Transverse colon (tissue), 4 donors: Measurements from ENCODE around the gene SLC26A9. TPM values are rescaled to one million over a fixed set of nuclear protein-coding genes. Genes with fewer than 3 reads are reported as not detected.

Source experiments
- DNase-seq: peaks from one replicate; pipeline ENCODE4 v3.0.0-alpha.2; 2019
- H3K27ac ChIP-seq, 4 donors: fragments of 200-600 bp; sonication (generic); 2 replicates each; pipeline ENCODE4 v1.5.1; 2016 to 2018; ENCODE audit warnings: inconsistent platforms in 4 of 4
- H3K27me3 ChIP-seq: fragments of 200-600 bp; sonication (generic); 2 replicates; pipeline ENCODE4 v1.5.1; 2017; ENCODE audit warnings: inconsistent platforms
- H3K36me3 ChIP-seq, 4 donors: fragments of 200-600 bp; sonication (generic); 2 replicates each; pipeline ENCODE4 v1.5.1; 2017 to 2019; ENCODE audit warnings: inconsistent platforms in 4 of 4
- H3K4me1 ChIP-seq, 4 donors: fragments of 200-600 bp; sonication (generic); 2 replicates each; pipeline ENCODE4 v1.5.1; 2017 to 2020; ENCODE audit warnings: inconsistent platforms in 4 of 4
- H3K4me3 ChIP-seq, 4 donors: fragments of 200-600 bp; sonication (generic); 1 replicate in 1 of 4; 2 replicates in 3 of 4; pipeline versions ENCODE4 v1.5.1 to v1.6.1; 2017 to 2019; ENCODE audit warnings: inconsistent platforms in 4 of 4
- H3K9me3 ChIP-seq, 2 donors: fragments of 200-600 bp; sonication (generic); 2 replicates each; pipeline ENCODE4 v1.5.1; 2017 to 2019; ENCODE audit warnings: inconsistent platforms in 2 of 2
- CTCF ChIP-seq, 5 experiments: fragments of 200-600 bp in 3 of 5; fragments of 450-650 bp in 2 of 5; sonication (generic) in 3 of 5; IDR thresholded peaks; 1 replicate in 2 of 5; 2 replicates in 3 of 5; pipeline ENCODE4 v1.5.1; 2016 to 2017; ENCODE audit warnings: antibody characterized with exemption in 5 of 5, inconsistent platforms in 3 of 5, mild to moderate bottlenecking in 2 of 5, moderate library complexity in 1 of 5
- EP300 ChIP-seq: sonication (generic); formaldehyde crosslinking; IDR thresholded peaks from one replicate; pipeline ENCODE4 v1.6.1; 2017; ENCODE audit warnings: antibody characterized with exemption, low read depth
- POLR2A ChIP-seq: fragments of 450-650 bp; IDR thresholded peaks from one replicate; pipeline ENCODE4 v1.6.1; 2016; ENCODE audit warnings: antibody characterized with exemption, mild to moderate bottlenecking, moderate library complexity
- POLR2AphosphoS5 ChIP-seq, 3 donors: sonication (generic); formaldehyde crosslinking; IDR thresholded peaks; one replicate each; pipeline ENCODE4 v1.6.1; 2016; ENCODE audit warnings: antibody characterized with exemption in 3 of 3
- WGBS, 2 donors: methylation state at CpG; one replicate each; pipeline ENCODE4 v1.1.5; 2018; ENCODE audit warnings: low coverage in 1 of 2; 5-methylcytosine and 5-hydroxymethylcytosine counted together
- in situ Hi-C, 4 donors: fragments of 200-750 bp; cut with MboI; loops; one replicate each; pipeline versions ENCODE4 v1.15.0 to v1.15.1; 2017; ENCODE audit warnings: low sequenced_read_pairs in 3 of 4, low pct_ligation_motif_present in 1 of 4, low pct_unique_long_range_greater_than_20kb in 1 of 4
- intact Hi-C: fragments of 100-400 bp; cut with DNase I; formaldehyde crosslinking; loops from one replicate; pipeline ENCODE4 v1.15.1; 2023; ENCODE audit warnings: low total_unique reads
- total RNA-seq, 4 donors: library from RNA; depleted of rRNA; stranded (reverse); fragments of >200 nt; gene quantifications; one replicate each; pipeline ENCODE4 v1.1.0, GENCODE V29; 2016

The SLC26A9 gene
- total RNA-seq: not detected

- H3K36me3 ChIP-seq: no peaks in the 10 kb centered on the region
- no peaks in the 10 kb centered on the region for H3K9me3 ChIP-seq
- WGBS, 2 donors: 4 to 33% methylated on average over 5 to 7 of the region's 7 CpGs
- DNase-seq: no peak
- peaks cover 25% of the 10 kb centered on the region for H3K27me3 ChIP-seq
- TF ChIP-seq CTCF (IDR thresholded peaks at IDR 0.05) (no peak), EP300 (no peak), POLR2AphosphoS5 (IDR thresholded peaks at IDR 0.05) (no peak), POLR2A (no peak)
- no peak within 1 kb of the TSS for H3K4me3 ChIP-seq
- H3K4me1 ChIP-seq: no peaks in the 10 kb centered on the region
- in situ Hi-C loops (no loop called here), intact Hi-C loops (no loop called here)
- H3K27ac ChIP-seq: no peak within 1 kb of the TSS
These were observed at the start of gene SLC26A9 for GRCh38 chr1:205943245-205943644. Gene SLC26A9 (minus strand): TSS chr1:205943456. CDS start chr1:205935820, 7,636 bp downstream.

GRCh38 chr1:205992218-205992882, 49.1 kb upstream of the SLC26A9 start:
- H3K36me3 ChIP-seq: no peaks in the 10 kb centered on the region
- no peak overlapping the region for H3K27ac ChIP-seq
- in situ Hi-C loops (loop anchor here in 1 of 4 donors (25.0 kb wide), 1 partner anchor 120 kb away; the partner anchor contains the start of gene AVPR1B), intact Hi-C loops (no loop called here)
- no peak for DNase-seq
- H3K4me1 ChIP-seq: no peaks in the 10 kb centered on the region
- 80 to 92% methylated on average over 2 to 14 of the region's 14 CpGs for WGBS, 2 donors
- TF ChIP-seq CTCF (IDR thresholded peaks at IDR 0.05): no peak
- TF ChIP-seq POLR2AphosphoS5 (IDR thresholded peaks at IDR 0.05): no peak
- no peak for TF ChIP-seq EP300
- TF ChIP-seq POLR2A: no peak
- H3K4me3 ChIP-seq: no peak overlapping the region
- H3K9me3 ChIP-seq: no peaks in the 10 kb centered on the region
- no peaks in the 10 kb centered on the region for H3K27me3 ChIP-seq

GRCh38 chr1:205991237-205991636, 48.0 kb upstream of the SLC26A9 start:
- no peak overlapping the region for H3K27ac ChIP-seq
- intact Hi-C loops: no loop called here
- H3K27me3 ChIP-seq: no peaks in the 10 kb centered on the region
- no peaks in the 10 kb centered on the region for H3K36me3 ChIP-seq
- no peaks in the 10 kb centered on the region for H3K4me1 ChIP-seq
- 78 to 79% methylated on average over 4 of the region's 4 CpGs for WGBS, 2 donors
- in situ Hi-C loops: loop anchor here in 1 of 4 donors (25.0 kb wide), 1 partner anchor 121 kb away; the partner anchor contains the start of gene AVPR1B
- H3K4me3 ChIP-seq: no peak overlapping the region
- H3K9me3 ChIP-seq: no peaks in the 10 kb centered on the region
- no peak for TF ChIP-seq POLR2A
- no peak for TF ChIP-seq EP300
- TF ChIP-seq CTCF (IDR thresholded peaks at IDR 0.05): no peak
- no peak for TF ChIP-seq POLR2AphosphoS5 (IDR thresholded peaks at IDR 0.05)
- no peak for DNase-seq

- in situ Hi-C loops (loop anchor here in 1 of 4 donors (25.0 kb wide), 1 partner anchor 122 kb away; the partner anchor contains the start of gene AVPR1B), intact Hi-C loops (no loop called here)
- no peaks in the 10 kb centered on the region for H3K9me3 ChIP-seq
- no peaks in the 10 kb centered on the region for H3K27me3 ChIP-seq
- H3K4me1 ChIP-seq: no peaks in the 10 kb centered on the region
- H3K27ac ChIP-seq: no peak overlapping the region
- no peak for DNase-seq
- TF ChIP-seq CTCF (IDR thresholded peaks at IDR 0.05) (no peak), POLR2AphosphoS5 (IDR thresholded peaks at IDR 0.05) (no peak), EP300 (no peak), POLR2A (no peak)
- 61% methylated on average over 2 of the region's 2 CpGs; no CpG with 5 or more reads in 1 of the 2 donors for WGBS, 2 donors
- H3K4me3 ChIP-seq: no peak overlapping the region
- H3K36me3 ChIP-seq: no peaks in the 10 kb centered on the region
These were observed 47.0 kb upstream of the SLC26A9 start for GRCh38 chr1:205990226-205990625.
